Epidermal melanocyte (primary cell): ENCODE results near the gene KRT75.

Source experiments
- DNase-seq: peaks from one replicate; pipeline ENCODE4 v3.0.0; 2011; ENCODE audit warnings: low spot score; ENCODE audit not compliant: insufficient read length

The KRT75 gene

GRCh38 chr12:52394836-52395405 lies 39.2 kb downstream of the KRT75 start:
- no peak for DNase-seq

DNA sequence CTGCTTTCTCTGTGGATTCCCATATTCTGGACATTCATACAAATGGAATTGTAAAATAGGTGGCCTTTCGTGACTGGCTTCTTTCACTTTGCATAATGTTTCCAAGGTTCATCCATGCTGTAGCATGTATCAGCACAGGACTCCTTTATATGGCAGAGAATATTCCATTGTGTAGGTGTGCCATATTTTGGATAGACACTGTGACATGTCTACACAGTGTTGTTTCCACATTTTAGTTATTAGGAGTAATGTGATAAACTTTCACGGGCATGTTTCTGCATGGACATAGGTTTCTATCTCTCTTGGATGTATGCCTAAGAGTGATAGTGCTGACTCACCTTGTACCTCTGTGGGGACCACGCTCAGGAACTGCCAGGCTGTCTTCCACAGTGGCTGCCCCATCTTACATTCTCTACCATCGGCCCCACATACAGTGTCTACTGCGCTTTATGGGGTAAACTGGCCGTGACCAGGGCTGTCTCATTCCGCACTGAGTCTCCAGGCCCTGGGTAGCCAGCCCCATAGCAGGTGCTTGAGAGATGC lies 41.6 kb downstream of the KRT75 start:
- DNase-seq: no peak

- DNase-seq: no peak
Observed at GRCh38 chr12:52391618-52392002, 42.6 kb downstream of the KRT75 start.

DNA sequence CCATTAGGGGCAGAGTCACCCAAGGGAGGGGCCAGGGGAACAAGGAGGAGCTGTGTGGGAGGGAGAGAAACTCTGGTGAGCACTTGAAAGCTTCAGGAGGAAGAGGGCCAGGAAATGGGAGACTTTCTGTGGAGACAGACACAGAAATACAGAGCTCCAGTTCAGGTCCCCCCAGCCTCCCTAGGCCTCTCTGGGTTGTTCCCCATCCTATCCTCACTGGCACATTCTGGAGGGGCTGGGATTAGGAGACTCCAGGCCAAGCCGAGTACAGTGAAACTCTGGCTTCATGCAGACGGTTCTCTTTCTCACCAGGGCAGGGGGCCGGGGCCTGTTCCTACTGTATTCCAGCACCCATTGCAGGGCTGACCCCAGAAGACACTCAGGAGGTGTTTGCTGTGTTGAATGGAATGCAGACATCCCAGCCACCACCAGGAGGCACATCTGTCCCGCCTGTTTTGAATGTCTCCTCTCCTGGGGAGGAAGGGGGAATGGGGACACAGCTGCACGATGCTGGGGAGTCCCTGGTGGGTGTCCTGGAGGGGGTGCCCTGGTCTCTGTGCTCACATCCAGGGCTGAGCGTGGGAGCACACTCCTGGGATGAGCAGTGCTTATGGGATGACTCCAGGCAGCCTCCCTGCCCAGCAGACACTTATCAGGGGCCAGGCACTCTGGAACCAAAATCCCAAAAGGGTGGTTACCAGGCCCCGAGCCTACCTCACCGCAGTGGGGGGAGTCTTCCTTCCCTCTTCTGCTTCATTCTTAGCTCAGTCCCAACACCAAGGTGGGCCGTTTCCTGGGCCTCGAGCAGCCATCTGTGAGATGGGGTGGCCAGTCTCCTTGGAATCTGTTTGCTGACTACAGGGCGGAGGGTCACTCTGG lies 43.2 kb downstream of the KRT75 start:
- DNase-seq: no peak

DNA sequence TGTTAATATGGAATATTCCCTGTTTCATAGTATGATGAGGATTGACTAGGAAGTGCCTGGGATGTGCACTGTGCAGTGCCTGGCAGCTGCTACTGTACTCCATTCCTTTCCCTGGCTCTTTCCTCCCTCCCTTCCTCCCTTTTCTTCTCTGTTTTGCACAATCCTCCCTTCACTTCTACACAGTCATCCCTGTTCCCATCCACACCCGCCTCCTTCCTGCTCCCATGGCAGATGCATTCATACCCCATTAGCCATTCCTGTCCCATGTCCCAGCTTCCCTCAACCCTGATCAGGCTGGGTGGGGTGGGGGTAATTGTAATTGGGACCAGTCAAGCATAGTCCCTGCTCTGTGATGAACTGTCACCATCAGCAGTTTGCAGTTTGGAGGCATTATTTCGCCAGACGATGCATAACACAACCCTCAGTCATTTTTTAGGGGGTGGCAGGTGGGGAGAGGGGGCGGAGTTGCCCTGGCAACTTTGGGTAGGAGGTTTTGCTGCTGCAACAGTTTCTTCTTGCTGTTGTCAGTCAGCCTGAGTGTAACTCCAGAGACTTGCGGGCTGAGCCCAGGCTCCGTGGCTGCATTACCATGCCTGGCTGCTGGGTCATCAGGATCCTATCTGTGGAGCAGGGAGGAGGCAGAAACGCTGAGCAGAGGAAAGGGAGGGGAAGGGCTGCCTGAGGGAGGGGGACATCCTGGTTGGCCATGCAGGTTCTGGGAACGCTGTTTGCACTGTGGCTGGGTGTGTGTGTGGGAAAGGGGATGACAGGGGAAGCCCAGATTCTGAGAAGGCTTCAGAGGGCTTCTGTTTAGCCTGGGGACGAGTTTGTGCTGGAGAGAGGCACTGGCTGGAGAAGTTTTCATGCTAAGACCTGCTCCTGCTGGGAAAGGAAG lies 44.6 kb downstream of the KRT75 start:
- DNase-seq: no peak

GRCh38 chr12:52387859-52388258 lies 46.3 kb downstream of the KRT75 start:
- DNase-seq: no peak

DNA sequence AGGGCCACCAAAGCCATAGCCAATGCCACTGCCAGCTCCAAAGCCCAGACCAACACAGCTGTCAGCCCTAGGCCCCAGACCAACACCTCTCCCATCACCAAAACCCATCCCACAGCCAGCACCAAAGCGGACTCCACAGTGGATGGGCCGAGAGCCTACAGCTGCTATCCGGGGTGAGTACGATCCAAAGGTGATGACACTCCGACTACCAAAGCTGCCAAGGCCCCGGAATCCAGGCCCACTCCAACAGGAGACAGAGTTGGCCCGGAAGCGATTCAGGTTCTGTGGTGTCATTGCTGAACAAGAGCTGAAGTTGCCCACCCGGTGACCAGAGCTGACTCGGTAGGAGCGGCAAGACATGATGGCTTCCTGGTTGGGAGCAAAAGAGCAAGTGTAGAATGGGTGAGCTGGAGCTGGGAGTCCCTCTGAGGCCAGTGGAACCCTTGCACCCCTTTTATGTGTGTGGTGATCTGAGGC lies 48.9 kb downstream of the KRT75 start, which contains the start of gene KRT84:
Gene KRT84, minus strand, starts transcription at position 427 of the 477 bp plus-strand sequence. Its CDS starts 67 bp downstream, at position 360.
- no peak for DNase-seq

GRCh38 chr12:52383331-52383730 lies 50.8 kb downstream of the KRT75 start:
- no peak for DNase-seq

GRCh38 chr12:52382854-52383253 lies 51.3 kb downstream of the KRT75 start:
- no peak for DNase-seq

DNA sequence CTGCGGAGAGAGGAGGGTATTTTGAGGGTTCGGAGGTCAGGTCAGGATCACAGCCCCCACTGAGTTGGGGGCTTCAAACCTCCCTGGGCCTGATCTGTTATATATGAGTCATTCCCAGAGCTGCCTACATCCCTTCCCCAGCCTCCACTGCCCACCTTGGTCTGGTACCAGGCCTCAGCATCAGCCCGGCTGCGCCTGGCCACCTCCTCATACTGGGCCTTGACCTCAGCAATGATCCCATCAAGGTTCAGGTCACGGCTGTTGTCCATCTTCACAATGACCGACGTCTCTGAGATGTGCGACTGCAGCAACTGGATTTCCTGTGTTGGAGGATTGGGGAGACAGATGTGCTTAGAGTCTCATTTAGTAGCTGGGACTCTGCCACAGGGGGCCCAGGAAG lies 53.0 kb downstream of the KRT75 start:
- no peak for DNase-seq

- DNase-seq: no peak
Observed at GRCh38 chr12:52380271-52380694, 53.9 kb downstream of the KRT75 start.

- DNase-seq: no peak
Observed at GRCh38 chr12:52379536-52379935, 54.6 kb downstream of the KRT75 start.

- DNase-seq: no peak
Observed at GRCh38 chr12:52378091-52378490, 56.1 kb downstream of the KRT75 start.

GRCh38 chr12:52377266-52377665 lies 56.9 kb downstream of the KRT75 start:
- DNase-seq: no peak
